Effector memory CD8-positive, alpha-beta T cell (primary cell): ENCODE measurements around the gene ERH.
A peak's percentile ranks its signal among the peaks of the same experiment; 100 is the strongest.

Source experiments
- ATAC-seq: fragments of 150-1000 bp; cut with Tn5 transposase; replicated peaks from 2 replicates; pipeline ENCODE4 v1.10.0; 2021; ENCODE audit warnings: mild to moderate bottlenecking, moderate library complexity
- DNase-seq, 3 experiments: peaks; one replicate each; pipeline ENCODE4 v3.0.0; 2021
- H3K27ac Mint-ChIP-seq, 2 donors: one replicate each; pipeline ENCODE4 v1.8.0; 2022; ENCODE audit warnings: mild to moderate bottlenecking in 2 of 2, mixed read lengths in 2 of 2, moderate library complexity in 2 of 2
- H3K27me3 Mint-ChIP-seq, 2 donors: one replicate each; pipeline ENCODE4 v1.8.0; 2022; ENCODE audit warnings: mixed read lengths in 2 of 2
- H3K36me3 Mint-ChIP-seq: one replicate; pipeline ENCODE4 v1.8.0; 2022; ENCODE audit warnings: mild to moderate bottlenecking, moderate library complexity, mixed read lengths; ENCODE audit not compliant: insufficient read depth
- H3K4me1 Mint-ChIP-seq, 2 donors: one replicate each; pipeline ENCODE4 v1.8.0; 2022; ENCODE audit warnings: low read depth in 2 of 2, mixed read lengths in 2 of 2
- H3K4me3 Mint-ChIP-seq, 2 donors: one replicate each; pipeline ENCODE4 v1.8.0; 2022; ENCODE audit warnings: mild to moderate bottlenecking in 2 of 2, mixed read lengths in 2 of 2, moderate library complexity in 2 of 2
- H3K9me3 Mint-ChIP-seq, 2 donors: one replicate each; pipeline ENCODE4 v1.8.0; 2022; ENCODE audit warnings: mixed read lengths in 2 of 2

The ERH gene

DNA sequence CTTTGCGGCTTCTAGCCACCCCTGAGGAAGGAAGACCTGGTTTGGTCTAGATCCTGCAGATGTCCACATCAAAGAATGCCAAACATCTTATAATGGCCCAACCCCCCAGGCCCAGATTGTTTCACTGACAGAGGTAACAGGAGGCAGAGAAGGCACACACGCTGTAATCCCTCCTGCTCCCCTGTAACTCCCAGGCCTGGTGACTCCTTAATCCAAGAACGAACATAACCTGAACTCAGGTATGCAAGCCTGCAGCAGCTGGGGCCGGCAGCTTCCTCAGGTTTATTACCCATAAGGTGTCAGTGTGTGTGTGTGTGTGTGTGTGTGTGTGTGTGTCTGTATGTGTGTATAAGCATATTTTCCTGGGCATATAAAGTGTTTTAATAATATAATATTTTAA, 52.7 kb downstream of the ERH start:
- ATAC-seq (no peak), DNase-seq (no peak)
- H3K4me3 Mint-ChIP-seq, result no peak overlapping the region
- H3K27ac Mint-ChIP-seq, result no peak overlapping the region
- no peaks in the 10 kb centered on the region for H3K9me3 Mint-ChIP-seq
- H3K4me1 Mint-ChIP-seq, result no peaks in the 10 kb centered on the region
- peaks cover 22 to 56% of the 10 kb centered on the region in 2 donors for H3K27me3 Mint-ChIP-seq
- H3K36me3 Mint-ChIP-seq, result no peaks in the 10 kb centered on the region

DNA sequence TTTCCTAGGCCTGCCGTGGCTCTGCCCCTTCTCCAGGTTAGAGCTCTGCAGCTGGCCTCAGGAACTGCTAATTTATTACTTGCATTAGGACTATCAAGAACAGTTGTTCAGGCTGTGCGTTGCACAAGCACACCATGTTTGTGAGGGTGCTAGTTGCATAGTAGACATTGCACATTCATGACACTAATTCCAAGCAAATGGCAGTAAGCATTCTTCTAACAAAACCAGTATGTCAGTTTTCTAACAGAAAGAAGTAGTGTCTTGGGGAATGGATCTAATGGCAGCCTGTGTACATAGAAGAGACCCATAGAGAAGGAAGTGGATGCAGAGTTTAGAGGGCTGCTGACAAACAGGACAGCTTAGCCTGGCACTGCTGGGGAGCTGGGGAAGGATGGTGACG, 53.9 kb downstream of the ERH start:
- Mint-ChIP-seq H3K4me1 (no peaks in the 10 kb centered on the region), H3K27ac (no peak overlapping the region), H3K4me3 (no peak overlapping the region), H3K27me3 (peaks cover 28 to 54% of the 10 kb centered on the region in 2 donors), H3K9me3 (no peaks in the 10 kb centered on the region), H3K36me3 (no peaks in the 10 kb centered on the region)
- no peak for ATAC-seq
- DNase-seq, result no peak

DNA sequence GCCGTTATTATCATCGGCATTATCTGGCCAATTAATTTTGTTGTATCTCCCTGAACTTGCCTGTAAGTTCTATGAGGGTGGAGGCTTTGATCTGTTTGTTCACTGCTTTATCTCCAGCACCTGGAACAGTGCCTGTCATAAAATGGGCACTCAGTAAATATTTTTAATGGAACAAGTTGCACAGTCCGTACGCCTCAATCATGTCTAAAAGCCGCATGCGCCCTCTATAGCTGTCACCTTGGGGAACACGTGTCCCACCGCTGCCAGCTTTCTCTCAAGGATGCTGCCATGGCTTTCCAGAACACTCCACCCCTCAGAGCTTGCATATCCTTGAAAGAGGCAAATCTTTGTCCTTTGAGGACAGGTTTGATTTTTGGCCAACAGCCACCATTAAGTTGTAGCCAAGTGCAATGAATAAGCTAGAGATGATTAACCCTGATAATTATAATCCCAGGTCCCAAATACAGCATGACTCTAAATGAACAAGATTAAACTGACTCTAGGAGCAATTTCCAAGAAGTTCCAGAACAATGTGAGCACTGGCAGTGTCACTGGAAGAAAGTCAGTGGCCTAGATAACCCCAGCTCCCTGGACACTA, 55.1 kb downstream of the ERH start:
- H3K9me3 Mint-ChIP-seq, result no peaks in the 10 kb centered on the region
- H3K4me1 Mint-ChIP-seq, result no peaks in the 10 kb centered on the region
- no peak overlapping the region for H3K4me3 Mint-ChIP-seq
- no peaks in the 10 kb centered on the region for H3K36me3 Mint-ChIP-seq
- ATAC-seq (no peak), DNase-seq (no peak)
- H3K27ac Mint-ChIP-seq, result no peak overlapping the region
- peaks cover 27 to 61% of the 10 kb centered on the region in 2 donors for H3K27me3 Mint-ChIP-seq

DNA sequence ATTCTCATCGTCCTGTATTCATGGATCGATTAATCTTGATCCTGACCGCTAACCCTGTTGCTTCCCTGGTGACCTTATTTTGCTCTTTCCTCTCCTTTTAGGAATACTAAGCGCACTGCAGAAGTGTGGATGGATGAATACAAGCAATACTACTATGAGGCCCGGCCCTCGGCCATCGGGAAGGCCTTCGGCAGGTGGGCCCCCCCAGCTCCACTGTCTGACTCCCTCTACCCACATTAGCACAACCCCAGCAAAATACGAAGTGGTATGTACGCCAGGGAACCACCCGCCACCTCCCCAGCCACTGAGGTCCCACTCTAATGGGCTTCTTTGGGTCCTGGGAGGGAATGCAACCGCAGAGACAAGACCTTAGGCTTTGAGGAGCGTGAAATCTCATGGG, 58.7 kb downstream of the ERH start:
- ATAC-seq, result no peak
- H3K4me1 Mint-ChIP-seq, result no peaks in the 10 kb centered on the region
- no peaks in the 10 kb centered on the region for H3K36me3 Mint-ChIP-seq

DNA sequence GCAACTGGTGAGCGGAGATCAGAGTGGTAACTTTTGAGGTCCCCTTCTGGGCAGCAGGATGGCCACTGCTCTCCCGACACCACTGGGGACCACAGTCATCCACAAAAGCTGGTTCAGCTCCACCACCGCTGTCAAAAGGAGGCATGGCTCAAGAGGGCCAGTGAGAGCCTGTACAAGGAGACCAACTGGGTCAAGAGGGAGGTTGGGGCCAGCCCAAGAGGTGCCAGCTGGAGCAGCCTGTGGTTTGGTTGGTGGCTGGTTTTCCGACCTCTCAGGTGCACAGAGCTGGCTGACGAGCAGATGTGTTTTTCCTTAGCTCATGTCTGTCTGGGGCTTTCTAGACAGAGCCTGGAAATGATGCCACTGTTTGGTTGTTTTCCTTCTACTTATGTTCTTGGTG, 60.1 kb downstream of the ERH start:
- H3K27ac Mint-ChIP-seq, result no peak overlapping the region
- H3K36me3 Mint-ChIP-seq, result no peaks in the 10 kb centered on the region
- peaks cover 22 to 79% of the 10 kb centered on the region in 2 donors for H3K27me3 Mint-ChIP-seq
- H3K9me3 Mint-ChIP-seq, result no peaks in the 10 kb centered on the region
- ATAC-seq (no peak), DNase-seq (no peak)
- peaks cover 0 to 1% of the 10 kb centered on the region in 2 donors for H3K4me1 Mint-ChIP-seq
- H3K4me3 Mint-ChIP-seq, result no peak overlapping the region

More for the DNA sequence above, 58.7 kb downstream of the ERH start:
- no peaks in the 10 kb centered on the region for H3K9me3 Mint-ChIP-seq
- no peak overlapping the region for H3K4me3 Mint-ChIP-seq
- no peak overlapping the region for H3K27ac Mint-ChIP-seq
- no peak for DNase-seq
- H3K27me3 Mint-ChIP-seq, result peaks cover 22 to 73% of the 10 kb centered on the region in 2 donors

DNA sequence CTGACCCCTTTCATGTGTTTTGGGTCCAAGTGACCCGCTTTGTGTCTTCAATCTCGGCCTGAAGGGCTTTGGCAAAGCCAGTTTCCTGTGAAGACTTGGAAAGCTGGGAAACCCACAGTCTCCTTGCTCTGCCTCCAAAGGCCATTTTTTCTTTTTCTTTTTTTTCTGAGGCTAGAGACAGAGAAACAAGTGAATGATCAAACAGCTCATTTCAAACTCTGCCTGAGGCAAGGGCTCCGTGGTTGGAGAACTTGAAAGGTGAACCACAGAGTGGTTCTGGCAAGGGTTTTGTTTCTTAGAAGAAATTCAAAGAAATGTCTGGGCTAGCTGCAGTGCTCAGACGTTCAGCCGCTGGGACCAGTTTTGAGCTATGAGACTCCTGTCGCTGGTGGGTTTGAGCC, 62.7 kb downstream of the ERH start:
- no peak for ATAC-seq
- H3K4me3 Mint-ChIP-seq, result no peak overlapping the region
- H3K9me3 Mint-ChIP-seq, result no peaks in the 10 kb centered on the region
- peaks cover 0 to 1% of the 10 kb centered on the region in 2 donors for H3K4me1 Mint-ChIP-seq
- H3K27ac Mint-ChIP-seq, result no peak overlapping the region
- peaks cover 11 to 57% of the 10 kb centered on the region in 2 donors for H3K27me3 Mint-ChIP-seq
- no peak for DNase-seq
- H3K36me3 Mint-ChIP-seq, result no peaks in the 10 kb centered on the region

DNA sequence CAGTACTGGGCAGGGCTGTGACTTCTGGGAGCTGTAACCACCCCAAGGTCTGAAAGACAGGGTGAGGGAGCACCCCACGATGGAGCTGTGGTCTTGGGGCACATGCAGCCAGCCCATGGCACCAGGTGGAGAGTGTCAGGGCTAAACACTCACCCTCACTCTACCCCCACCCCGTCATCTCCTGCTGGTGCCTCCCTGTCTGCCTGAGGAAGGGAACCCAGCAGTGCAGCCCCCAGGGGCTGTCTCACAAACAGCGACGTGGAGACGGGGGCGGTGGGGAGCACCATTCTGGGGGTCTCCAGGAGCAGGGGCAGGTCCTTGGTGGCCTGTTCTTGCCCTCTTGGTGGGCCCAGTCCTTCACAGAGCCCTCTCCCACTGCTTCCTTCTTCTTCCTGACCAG, 63.5 kb downstream of the ERH start:
- ATAC-seq (no peak), DNase-seq (no peak)
- Mint-ChIP-seq H3K9me3 (no peaks in the 10 kb centered on the region), H3K36me3 (no peaks in the 10 kb centered on the region), H3K27me3 (peaks cover 7 to 56% of the 10 kb centered on the region in 2 donors), H3K4me1 (peaks cover 0 to 1% of the 10 kb centered on the region in 2 donors), H3K4me3 (no peak overlapping the region), H3K27ac (no peak overlapping the region)

DNA sequence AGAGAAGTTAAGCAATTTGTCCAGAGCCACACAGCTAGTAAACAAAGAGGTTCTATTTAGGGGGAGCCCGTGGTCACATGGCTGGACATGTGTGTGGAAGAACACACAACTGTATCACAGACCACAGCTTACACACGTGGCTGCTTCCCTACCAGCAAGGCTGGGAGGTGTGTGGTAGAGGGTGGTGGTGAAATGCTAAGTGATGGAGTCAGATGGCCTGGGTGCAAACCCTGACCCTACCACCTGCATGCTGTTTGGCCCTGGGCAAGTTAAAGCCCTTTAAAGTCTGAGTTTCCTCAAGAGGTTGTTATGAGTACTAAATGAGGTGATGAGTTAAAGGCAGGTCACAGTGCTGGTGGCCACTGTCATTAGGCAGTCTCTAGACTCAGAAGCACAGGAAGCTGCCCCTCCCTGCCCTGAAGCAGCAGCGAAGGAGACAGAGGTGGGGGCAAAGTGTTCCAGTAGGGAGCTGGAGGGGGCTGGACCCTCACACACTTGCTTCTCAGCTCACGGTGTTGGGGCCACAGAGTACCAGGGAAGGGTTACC, 64.2 kb downstream of the ERH start:
- Mint-ChIP-seq H3K27ac (peak overlapping the region in 1 of 2 donors; percentile 3), H3K27me3 (peaks cover 4 to 51% of the 10 kb centered on the region in 2 donors), H3K36me3 (no peaks in the 10 kb centered on the region), H3K4me3 (no peak overlapping the region), H3K4me1 (peaks cover 0 to 1% of the 10 kb centered on the region in 2 donors), H3K9me3 (no peaks in the 10 kb centered on the region)
- DNase-seq, result no peak
- ATAC-seq, result no peak

DNA sequence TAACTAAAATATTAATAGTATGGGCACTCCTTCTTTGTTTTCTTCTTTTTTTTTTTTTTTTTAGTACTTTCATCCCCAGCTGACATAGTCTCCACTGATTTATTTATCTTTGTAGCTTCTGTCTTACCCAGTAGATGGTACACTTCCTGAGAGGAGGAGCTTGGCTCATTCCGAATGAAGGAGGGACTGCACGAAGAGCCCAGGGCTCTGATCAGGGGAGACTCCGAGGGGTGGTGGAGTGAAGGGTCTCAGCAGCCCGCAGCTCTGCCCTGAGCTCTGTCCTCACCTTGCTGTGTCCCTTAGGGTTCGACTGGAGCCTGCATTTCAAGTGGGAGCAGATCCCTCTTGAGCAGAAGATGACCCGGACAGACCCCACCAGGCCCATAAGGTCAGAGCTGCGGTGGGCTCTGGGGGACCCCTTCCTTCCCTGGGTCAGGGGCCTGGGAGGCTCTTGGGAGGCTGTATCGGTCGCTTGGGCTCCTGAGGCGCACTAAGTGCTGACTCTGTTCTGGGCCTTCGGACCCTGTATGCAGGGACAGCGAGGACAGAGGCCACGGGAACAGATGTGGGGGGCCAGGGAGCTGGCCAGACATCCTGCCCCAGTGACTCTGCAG, 65.2 kb downstream of the ERH start:
- Mint-ChIP-seq H3K9me3 (no peaks in the 10 kb centered on the region), H3K4me1 (peaks cover 0 to 1% of the 10 kb centered on the region in 2 donors), H3K27ac (no peak overlapping the region), H3K36me3 (no peaks in the 10 kb centered on the region), H3K4me3 (no peak overlapping the region), H3K27me3 (peaks cover 4 to 48% of the 10 kb centered on the region in 2 donors)
- DNase-seq (no peak), ATAC-seq (no peak)

DNA sequence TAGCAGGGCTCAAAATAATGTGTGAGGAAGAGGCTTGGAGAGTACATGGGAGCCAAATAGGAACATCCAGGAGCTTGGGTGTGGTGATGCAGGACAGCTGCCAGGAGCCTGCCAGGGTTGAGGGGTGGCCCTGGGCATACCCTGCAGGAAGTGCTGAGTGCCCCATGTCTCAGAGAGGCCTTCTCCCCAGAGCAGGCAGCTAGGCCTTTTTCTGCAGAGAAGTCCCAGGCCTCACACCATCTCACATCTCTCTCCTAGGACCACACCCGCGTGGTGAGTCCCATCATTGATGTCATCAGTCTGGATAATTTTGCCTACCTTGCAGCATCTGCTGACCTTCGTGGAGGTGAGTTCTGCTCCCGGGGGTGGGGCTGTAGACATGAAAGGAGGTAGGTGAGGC, 66.9 kb downstream of the ERH start:
- Mint-ChIP-seq H3K27ac (no peak overlapping the region), H3K4me1 (peaks cover 0 to 1% of the 10 kb centered on the region in 2 donors)

More for the DNA sequence above, 66.9 kb downstream of the ERH start:
- no peaks in the 10 kb centered on the region for H3K36me3 Mint-ChIP-seq
- H3K9me3 Mint-ChIP-seq, result no peaks in the 10 kb centered on the region
- no peak overlapping the region for H3K4me3 Mint-ChIP-seq
- ATAC-seq (no peak), DNase-seq (no peak)
- H3K27me3 Mint-ChIP-seq, result peaks cover 16 to 48% of the 10 kb centered on the region in 2 donors
